BE2C (cell line): ENCODE data around the gene JAK2.

Experiments
- DNase-seq: peaks from one replicate; pipeline ENCODE4 v3.0.0-alpha.2; 2020
- H3K27me3 ChIP-seq: fragments of 250-450 bp; sonication (Bioruptor Pico); 2 replicates; pipeline ENCODE4 v1.5.1; 2020; ENCODE audit warnings: mild to moderate bottlenecking
- H3K36me3 ChIP-seq: fragments of 250-450 bp; sonication (Bioruptor Pico); 2 replicates; pipeline ENCODE4 v1.5.1; 2020; ENCODE audit warnings: mild to moderate bottlenecking
- H3K4me1 ChIP-seq: fragments of 250-450 bp; sonication (Bioruptor Pico); 2 replicates; pipeline ENCODE4 v1.5.1; 2020
- H3K4me3 ChIP-seq: 2 replicates; pipeline ENCODE4 v1.5.1; 2011; ENCODE audit warnings: low read depth, low read length
- H3K9me3 ChIP-seq: fragments of 250-450 bp; sonication (Bioruptor Pico); 2 replicates; pipeline ENCODE4 v1.5.1; 2020
- TF ChIP-seq, protein P1 (sequence below): IDR thresholded peaks from 2 replicates; pipeline ENCODE4 v1.5.1; 2012; ENCODE audit warnings: mild to moderate bottlenecking, low read depth, low read length

Gene JAK2

DNA sequence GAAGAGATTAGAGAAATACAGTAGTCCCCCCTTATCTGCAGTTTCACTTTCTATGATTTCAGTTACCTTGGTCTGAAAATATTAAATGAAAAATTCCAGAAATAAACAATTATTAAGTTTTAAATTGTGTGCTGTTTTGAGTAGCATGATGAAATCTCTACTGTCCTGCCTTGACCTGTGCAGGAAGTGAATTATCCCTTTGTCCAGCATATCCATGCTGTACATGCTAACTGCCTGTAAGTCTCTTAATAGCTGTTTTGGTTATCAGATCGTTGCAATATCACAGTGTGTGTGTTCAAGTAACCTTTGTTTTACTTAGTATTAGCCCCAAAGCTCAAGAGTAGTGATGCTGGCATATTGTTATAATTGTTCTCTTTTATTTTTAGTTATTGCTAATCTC is 11.2 kb upstream of the JAK2 start:
- no peak overlapping the region for H3K4me3 ChIP-seq
- no peak for DNase-seq
- H3K4me1 ChIP-seq, result no peaks in the 10 kb centered on the region
- H3K27me3 ChIP-seq, result no peaks in the 10 kb centered on the region
- no peaks in the 10 kb centered on the region for H3K9me3 ChIP-seq
- TF ChIP-seq, protein P1, sequence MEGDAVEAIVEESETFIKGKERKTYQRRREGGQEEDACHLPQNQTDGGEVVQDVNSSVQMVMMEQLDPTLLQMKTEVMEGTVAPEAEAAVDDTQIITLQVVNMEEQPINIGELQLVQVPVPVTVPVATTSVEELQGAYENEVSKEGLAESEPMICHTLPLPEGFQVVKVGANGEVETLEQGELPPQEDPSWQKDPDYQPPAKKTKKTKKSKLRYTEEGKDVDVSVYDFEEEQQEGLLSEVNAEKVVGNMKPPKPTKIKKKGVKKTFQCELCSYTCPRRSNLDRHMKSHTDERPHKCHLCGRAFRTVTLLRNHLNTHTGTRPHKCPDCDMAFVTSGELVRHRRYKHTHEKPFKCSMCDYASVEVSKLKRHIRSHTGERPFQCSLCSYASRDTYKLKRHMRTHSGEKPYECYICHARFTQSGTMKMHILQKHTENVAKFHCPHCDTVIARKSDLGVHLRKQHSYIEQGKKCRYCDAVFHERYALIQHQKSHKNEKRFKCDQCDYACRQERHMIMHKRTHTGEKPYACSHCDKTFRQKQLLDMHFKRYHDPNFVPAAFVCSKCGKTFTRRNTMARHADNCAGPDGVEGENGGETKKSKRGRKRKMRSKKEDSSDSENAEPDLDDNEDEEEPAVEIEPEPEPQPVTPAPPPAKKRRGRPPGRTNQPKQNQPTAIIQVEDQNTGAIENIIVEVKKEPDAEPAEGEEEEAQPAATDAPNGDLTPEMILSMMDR, result no peak
- no peaks in the 10 kb centered on the region for H3K36me3 ChIP-seq

DNA sequence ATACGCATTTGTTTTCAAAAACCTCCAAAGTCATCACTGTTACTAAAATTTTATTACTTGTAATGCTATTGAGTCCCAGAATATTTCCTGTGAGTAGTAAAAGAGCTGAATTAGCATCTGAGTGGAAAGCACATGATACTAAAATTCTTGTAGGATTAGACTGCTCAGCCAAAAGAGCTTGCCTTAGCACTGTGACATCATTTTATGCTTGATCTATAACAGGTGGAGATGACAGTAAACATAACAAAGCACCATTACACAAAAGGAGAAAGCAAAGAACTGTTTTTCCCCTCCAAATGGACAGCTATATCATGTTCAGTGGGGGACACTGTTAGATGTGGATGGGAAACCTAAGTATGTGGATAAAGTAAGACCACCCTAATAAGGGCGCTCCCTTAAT is 5.8 kb upstream of the JAK2 start:
- Histone ChIP-seq H3K27me3 (no peaks in the 10 kb centered on the region), H3K9me3 (no peaks in the 10 kb centered on the region), H3K4me1 (no peaks in the 10 kb centered on the region), H3K36me3 (no peaks in the 10 kb centered on the region), H3K4me3 (no peak overlapping the region)
- TF ChIP-seq, protein P1, result no peak
- no peak for DNase-seq

DNA sequence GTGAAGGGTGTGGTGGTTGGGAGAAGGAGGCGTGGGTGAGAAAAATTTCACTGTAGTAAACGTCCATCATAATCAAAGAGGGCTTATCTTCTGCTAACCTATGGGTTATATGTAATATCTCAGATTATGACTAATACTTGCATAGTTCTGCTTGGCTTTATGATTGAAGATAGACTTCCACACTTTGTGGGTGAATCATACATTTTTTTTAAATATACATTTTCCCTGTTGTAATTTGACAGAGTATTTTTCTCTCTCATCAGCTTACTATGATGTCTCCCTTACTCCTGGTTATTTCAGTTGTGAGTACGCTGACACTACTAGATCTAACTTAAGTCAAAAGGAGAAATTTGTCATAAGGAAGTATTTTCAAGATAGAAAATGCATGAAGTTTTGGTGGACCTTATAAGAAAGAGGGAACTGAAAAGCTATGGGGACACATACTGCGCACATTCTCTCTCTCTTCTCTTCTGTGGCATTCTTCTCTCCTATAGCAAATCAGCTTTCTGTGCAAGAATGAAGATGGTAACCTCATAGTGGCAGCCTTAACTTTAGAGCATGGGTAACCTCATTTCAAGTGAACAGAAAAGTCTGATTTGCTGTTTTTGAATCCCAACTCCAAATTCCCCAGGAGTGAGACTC is 4.9 kb upstream of the JAK2 start:
- DNase-seq, result no peak
- H3K36me3 ChIP-seq, result no peaks in the 10 kb centered on the region
- TF ChIP-seq, protein P1, result no peak
- H3K4me3 ChIP-seq, result no peak overlapping the region
- no peaks in the 10 kb centered on the region for H3K27me3 ChIP-seq
- no peaks in the 10 kb centered on the region for H3K9me3 ChIP-seq
- H3K4me1 ChIP-seq, result no peaks in the 10 kb centered on the region

DNA sequence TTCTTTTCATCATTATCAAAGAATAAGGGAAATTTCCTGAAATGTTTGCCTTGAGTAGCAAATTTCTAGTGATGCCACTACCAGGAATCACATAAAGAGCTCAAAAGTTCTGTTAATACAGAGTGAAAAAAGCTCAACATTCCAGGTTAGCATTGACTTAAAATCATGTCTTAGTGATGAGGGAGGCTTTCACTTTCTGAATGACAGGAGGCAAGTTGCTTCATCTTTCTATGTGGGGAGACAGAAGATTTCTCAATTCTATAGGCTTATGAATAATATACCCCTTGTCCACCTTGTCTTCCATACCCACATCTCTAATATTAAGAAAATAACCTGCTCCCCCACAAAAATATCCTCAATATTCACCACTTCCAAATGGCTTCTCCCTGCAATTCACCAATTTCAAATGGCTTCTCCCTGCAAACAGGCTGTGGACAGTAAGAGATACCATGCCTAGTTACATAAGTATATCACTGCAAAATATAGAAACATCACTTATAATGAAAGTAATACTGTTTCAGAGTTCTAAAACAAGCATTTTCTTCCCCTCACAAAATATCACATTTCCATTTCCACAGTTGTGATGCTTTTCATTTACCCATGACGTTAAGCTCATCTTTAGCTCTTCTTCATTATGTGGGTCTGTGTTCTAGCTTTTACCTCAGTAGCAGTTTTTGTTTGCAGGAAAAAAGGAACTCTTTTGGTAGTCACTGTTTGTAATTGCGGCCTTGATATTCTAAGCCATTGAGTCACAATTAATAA is 2.2 kb upstream of the JAK2 start:
- no peaks in the 10 kb centered on the region for H3K9me3 ChIP-seq
- no peaks in the 10 kb centered on the region for H3K4me1 ChIP-seq
- DNase-seq, result no peak
- no peaks in the 10 kb centered on the region for H3K36me3 ChIP-seq
- no peak overlapping the region for H3K4me3 ChIP-seq
- TF ChIP-seq, protein P1, result no peak
- peaks cover 10% of the 10 kb centered on the region for H3K27me3 ChIP-seq

DNA sequence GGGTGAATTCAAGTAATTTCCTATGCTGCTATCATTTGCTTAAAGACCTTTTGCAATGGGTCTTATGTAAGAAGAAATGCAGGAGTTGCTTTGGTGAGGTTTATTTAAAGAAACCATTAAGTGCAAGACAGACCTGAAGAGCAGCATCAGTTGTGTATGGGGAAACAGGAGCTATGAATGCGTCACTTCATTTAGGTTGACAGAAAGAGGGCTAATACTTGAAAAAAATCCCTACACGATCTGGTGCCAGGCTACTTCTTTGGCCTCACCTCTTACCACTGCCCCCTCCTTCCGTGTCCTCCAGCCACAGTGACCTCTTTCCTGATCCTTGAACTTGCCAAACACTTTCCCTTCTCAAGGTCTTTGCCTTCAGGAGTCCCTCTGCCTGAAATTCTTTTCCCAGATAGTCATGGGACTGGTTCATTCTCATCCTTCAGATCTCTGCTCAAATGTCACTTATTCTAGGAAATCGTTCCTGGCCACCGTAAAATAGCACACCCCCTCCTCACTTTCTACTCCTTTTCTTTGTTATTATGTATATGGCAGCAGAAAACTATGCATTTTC is 1.4 kb upstream of the JAK2 start:
- Histone ChIP-seq H3K4me3 (no peak overlapping the region), H3K4me1 (no peaks in the 10 kb centered on the region), H3K27me3 (peaks cover 10% of the 10 kb centered on the region), H3K9me3 (no peaks in the 10 kb centered on the region), H3K36me3 (no peaks in the 10 kb centered on the region)
- DNase-seq, result no peak
- TF ChIP-seq, protein P1, result no peak

DNA sequence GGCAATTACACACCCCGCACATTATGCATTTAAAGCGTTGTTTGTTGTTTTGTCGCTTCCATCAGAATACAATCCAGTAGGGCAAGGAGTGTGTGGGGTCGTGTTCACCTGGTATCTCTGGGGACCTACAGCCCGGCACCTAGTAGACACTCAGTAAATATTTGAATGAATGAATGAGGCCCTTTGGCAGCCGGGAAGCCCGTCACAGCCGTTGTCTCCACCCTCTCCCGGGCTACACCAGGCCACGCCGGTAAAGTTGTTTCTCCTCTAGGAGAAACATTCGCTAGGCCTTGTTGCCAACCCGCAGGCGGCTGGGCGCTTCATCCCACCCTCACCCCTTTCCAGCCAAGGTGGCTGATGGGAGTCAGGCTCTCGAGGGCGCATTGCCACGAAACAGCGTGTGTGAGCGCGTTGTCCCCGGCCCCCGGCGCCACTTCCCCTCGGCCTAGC is 876 bp upstream of the JAK2 start:
- no peaks in the 10 kb centered on the region for H3K36me3 ChIP-seq
- no peaks in the 10 kb centered on the region for H3K4me1 ChIP-seq
- no peaks in the 10 kb centered on the region for H3K9me3 ChIP-seq
- H3K27me3 ChIP-seq, result peaks cover 10% of the 10 kb centered on the region
- TF ChIP-seq, protein P1, result no peak
- H3K4me3 ChIP-seq, result peak overlapping the region; percentile 76
- DNase-seq, result no peak
